A549 (cell line): ENCODE results near the gene MB21D2. TPM values are rescaled to one million over a fixed set of nuclear protein-coding genes. Genes with fewer than 3 reads are reported as not detected.

Experiments
- ATAC-seq, 2 experiments: fragments of 200-7000 bp in 1 of 2; fragments of >200 bp in 1 of 2; cut with Nextera tagmentation in 1 of 2; cut with Tn5 transposase in 1 of 2; 3 replicates each; pipeline versions ENCODE4 v1.8.0 to v1.9.1; 2018 to 2020; ENCODE audit warnings: mild to moderate bottlenecking in 1 of 2, moderate library complexity in 1 of 2
- CTCF ChIA-PET: fragments of 300-600 bp; sonication (Branson Sonifier 250); formaldehyde crosslinking; extraction: SDS; loops from one replicate; lab custom pipeline; 2021; ENCODE audit warnings: antibody characterized with exemption, inconsistent platforms; lab: Yijun Ruan, JAX
- POLR2A ChIA-PET: fragments of 350-600 bp; formaldehyde crosslinking; extraction: SDS; loops from one replicate; lab custom pipeline; 2021; ENCODE audit warnings: antibody characterized with exemption, inconsistent platforms; lab: Yijun Ruan, JAX
- DNase-seq, 2 experiments: peaks; one replicate each; pipeline versions ENCODE4 v3.0.0 to v3.0.0-alpha.2; 2011 to 2016; ENCODE audit warnings: low read depth in 1 of 2, low spot score in 1 of 2
- FAIRE-seq: peaks from 2 replicates; lab custom pipeline; 2011; peaks lifted over from hg19 to GRCh38; lab: Jason Lieb, UNC
- H3K27ac ChIP-seq, 2 experiments: fragments of >200 bp; sonication (Bioruptor Twin); formaldehyde crosslinking; 3 replicates each; pipeline ENCODE4 v1.5.1; 2016 to 2017
- H3K4me1 ChIP-seq: fragments of >200 bp; sonication (Bioruptor Twin); formaldehyde crosslinking; 3 replicates; pipeline ENCODE4 v1.6.1; 2016
- H3K4me2 ChIP-seq: fragments of >200 bp; sonication (Bioruptor Twin); formaldehyde crosslinking; 3 replicates; pipeline ENCODE4 v1.6.1; 2016
- H3K4me3 ChIP-seq: fragments of >200 bp; sonication (Bioruptor Twin); formaldehyde crosslinking; 3 replicates; pipeline ENCODE4 v1.5.1; 2016
- H3K9me3 ChIP-seq: fragments of >200 bp; sonication (Bioruptor Twin); formaldehyde crosslinking; 3 replicates; pipeline ENCODE4 v1.6.1; 2016
- ATOH8 ChIP-seq: fragments of 250-450 bp; sonication (Bioruptor Pico); IDR thresholded peaks from 2 replicates; pipeline ENCODE4 v1.5.0; 2020; ENCODE audit warnings: low read depth, mild to moderate bottlenecking, moderate library complexity
- CEBPB ChIP-seq, 2 experiments: fragments of >200 bp in 1 of 2; sonication (Bioruptor Twin) in 1 of 2; formaldehyde crosslinking in 1 of 2; IDR thresholded peaks; 2 replicates each; pipeline ENCODE4 v1.6.1; 2012 to 2016
- CHD2 ChIP-seq: fragments of 150-350 bp; IDR thresholded peaks from 2 replicates; pipeline ENCODE4 v1.6.1; 2014; ENCODE audit warnings: low read length; ENCODE audit not compliant: partially characterized antibody
- CTCF ChIP-seq: fragments of >200 bp; sonication (Bioruptor Twin); formaldehyde crosslinking; IDR thresholded peaks from 3 replicates; pipeline ENCODE4 v1.5.1; 2016
- E2F6 ChIP-seq: IDR thresholded peaks from 2 replicates; pipeline ENCODE4 v1.6.1; 2012; ENCODE audit warnings: low read depth, borderline replicate concordance
- EHF ChIP-seq: fragments of 250-450 bp; sonication (Bioruptor Pico); IDR thresholded peaks from 2 replicates; pipeline ENCODE4 v1.5.0; 2020; ENCODE audit warnings: mild to moderate bottlenecking
- FOSB ChIP-seq: fragments of 250-450 bp; sonication (Bioruptor Pico); IDR thresholded peaks from 2 replicates; pipeline ENCODE4 v1.5.0; 2020; ENCODE audit warnings: mild to moderate bottlenecking, moderate library complexity
- FOSL2 ChIP-seq, 2 experiments: fragments of 450-650 bp in 1 of 2; fragments of >200 bp in 1 of 2; sonication (Bioruptor Twin) in 1 of 2; formaldehyde crosslinking; IDR thresholded peaks; 2 replicates each; pipeline versions ENCODE4 v1.5.0 to v1.6.1; 2016 to 2020; ENCODE audit warnings: mild to moderate bottlenecking in 1 of 2, moderate library complexity in 1 of 2
- FOXS1 ChIP-seq: fragments of 250-450 bp; sonication (Bioruptor Pico); IDR thresholded peaks from 2 replicates; pipeline ENCODE4 v1.5.0; 2020; ENCODE audit warnings: mild to moderate bottlenecking, moderate library complexity
- HES2 ChIP-seq: fragments of >200 bp; sonication (Bioruptor Twin); formaldehyde crosslinking; IDR thresholded peaks from 2 replicates; pipeline ENCODE4 v1.6.1; 2016
- HOXB5 ChIP-seq: fragments of 250-450 bp; sonication (Bioruptor Pico); IDR thresholded peaks from 2 replicates; pipeline ENCODE4 v1.5.0; 2020; ENCODE audit warnings: mild to moderate bottlenecking, moderate library complexity
- JUN ChIP-seq, 2 experiments: fragments of >200 bp; sonication (Bioruptor Twin); formaldehyde crosslinking; IDR thresholded peaks; 2 replicates in 1 of 2; 3 replicates in 1 of 2; pipeline ENCODE4 v1.6.1; 2016 to 2017
- JUNB ChIP-seq: fragments of >200 bp; sonication (Bioruptor Twin); formaldehyde crosslinking; IDR thresholded peaks from 2 replicates; pipeline ENCODE4 v1.6.1; 2016
- KDM1A ChIP-seq: fragments of 200-600 bp; sonication (generic); IDR thresholded peaks from 2 replicates; pipeline ENCODE4 v1.6.1; 2016; ENCODE audit warnings: low read depth, mild to moderate bottlenecking
- MAFK ChIP-seq: fragments of 450-650 bp; IDR thresholded peaks from 2 replicates; pipeline ENCODE4 v1.6.1; 2014; ENCODE audit not compliant: partially characterized antibody
- MYC ChIP-seq: IDR thresholded peaks from 2 replicates; pipeline ENCODE4 v1.6.1; 2012; ENCODE audit warnings: mild to moderate bottlenecking, inconsistent platforms, low read length, improper control_type of control experiment, borderline replicate concordance
- NFE2L2 ChIP-seq: fragments of 150-350 bp; conservative IDR thresholded peaks from 2 replicates; pipeline ENCODE4 v1.6.1; 2014; ENCODE audit warnings: low read length
- NPAS2 ChIP-seq: fragments of 250-450 bp; sonication (Bioruptor Pico); IDR thresholded peaks from 2 replicates; pipeline ENCODE4 v1.8.0; 2022; ENCODE audit warnings: mild to moderate bottlenecking, moderate library complexity, borderline replicate concordance
- RNF2 ChIP-seq: fragments of 200-600 bp; sonication (generic); IDR thresholded peaks from 2 replicates; pipeline ENCODE4 v1.6.1; 2016; ENCODE audit warnings: low read depth, mild to moderate bottlenecking, antibody characterized with exemption, moderate library complexity, borderline replicate concordance
- SMC3 ChIP-seq: fragments of >200 bp; sonication (Bioruptor Twin); formaldehyde crosslinking; IDR thresholded peaks from 3 replicates; pipeline ENCODE4 v1.6.1; 2018; ENCODE audit warnings: inconsistent platforms
- USF2 ChIP-seq: fragments of 450-650 bp; IDR thresholded peaks from 2 replicates; pipeline ENCODE4 v1.6.1; 2014; ENCODE audit warnings: antibody characterized with exemption
- ZFP36 ChIP-seq: fragments of 450-650 bp; IDR thresholded peaks from 2 replicates; pipeline ENCODE4 v1.6.1; 2014; ENCODE audit warnings: borderline replicate concordance; ENCODE audit not compliant: partially characterized antibody
- ZNF302 ChIP-seq: fragments of 250-450 bp; sonication (Bioruptor Pico); IDR thresholded peaks from 2 replicates; pipeline ENCODE4 v1.9.0; 2021; ENCODE audit warnings: inconsistent platforms, mild to moderate bottlenecking, moderate library complexity
- ZSCAN20 ChIP-seq: fragments of 250-450 bp; sonication (Bioruptor Pico); IDR thresholded peaks from 2 replicates; pipeline ENCODE4 v1.8.0; 2022; ENCODE audit warnings: mild to moderate bottlenecking, moderate library complexity
- WGBS: methylation state at CpG from one replicate; pipeline ENCODE4 v1.1.6; 2017; ENCODE audit errors: missing lambda C conversion rate; 5-methylcytosine and 5-hydroxymethylcytosine counted together
- polyA plus RNA-seq, 4 experiments: library from polyadenylated mRNA; depleted of rRNA in 3 of 4; stranded (reverse); fragments of >200 nt; fragmentation: RNase III in 1 of 4; extraction: RNeasy Plus Mini Kit Qiagen cat#74134 plus additional on column Dnase treatment in 1 of 4; gene quantifications; 2 replicates in 3 of 4; 3 replicates in 1 of 4; pipeline ENCODE4 v1.2.3, GENCODE V29; 2011 to 2017

Gene MB21D2
- polyA plus RNA-seq, 2 of the 4 experiments (the other 2 are of a cell fraction): 4.8 to 7.5 TPM

GRCh38 chr3:192940129-192940528 is 22.5 kb upstream of the MB21D2 start:
- DNase-seq: no peak
- POLR2A ChIA-PET: no interaction called here
- TF ChIP-seq RNF2: no peak
- TF ChIP-seq, all 56 proteins: peak for 0
- WGBS: 67% methylated on average over 4 of the region's 4 CpGs
- H3K9me3 ChIP-seq: no peaks in the 10 kb centered on the region
- H3K4me3 ChIP-seq: no peak overlapping the region
- H3K4me2 ChIP-seq: no peak overlapping the region
- CTCF ChIA-PET: interaction anchor here (1.7 kb wide), 1 partner anchor 101 kb away, joined by 5 read pairs; no protein-coding TSS in a partner anchor
- ATAC-seq (no peak), FAIRE-seq (no peak)
- no peaks in the 10 kb centered on the region for H3K4me1 ChIP-seq
- H3K27ac ChIP-seq: no peak overlapping the region

GRCh38 chr3:192935441-192935840 is 17.8 kb upstream of the MB21D2 start:
- WGBS: 100% methylated on average over 1 of the region's 1 CpG

GRCh38 chr3:192933779-192934460 is 16.3 kb upstream of the MB21D2 start:
- Histone ChIP-seq H3K27ac (no peak overlapping the region), H3K4me3 (no peak overlapping the region), H3K9me3 (no peaks in the 10 kb centered on the region), H3K4me1 (peaks cover 12% of the 10 kb centered on the region), H3K4me2 (no peak overlapping the region)
- no peak for ATAC-seq
- ChIA-PET CTCF (no interaction called here), POLR2A (no interaction called here)
- FAIRE-seq: no peak
- DNase-seq: no peak
- WGBS: 83% methylated on average over 4 of the region's 4 CpGs
- TF ChIP-seq NFE2L2: no peak
- no peak for TF ChIP-seq E2F6
- TF ChIP-seq ZFP36: no peak
- TF ChIP-seq CEBPB (IDR thresholded peaks at IDR 0.05): no peak
- TF ChIP-seq ZNF302: no peak
- TF ChIP-seq MYC: no peak
- TF ChIP-seq NPAS2: no peak
- no peak for TF ChIP-seq CTCF
- TF ChIP-seq HOXB5 (CRISPR knock-in tag): no peak
- no peak for TF ChIP-seq KDM1A
- no peak for TF ChIP-seq FOXS1 (CRISPR knock-in tag)

More at GRCh38 chr3:192935441-192935840, 17.8 kb upstream of the MB21D2 start:
- FAIRE-seq (no peak), DNase-seq (no peak), ATAC-seq (no peak)
- ChIA-PET CTCF (interaction anchor here (0.7 kb wide), 1 partner anchor 119 kb away, joined by 3 read pairs; no protein-coding TSS in a partner anchor), POLR2A (no interaction called here)
- H3K27ac ChIP-seq: no peak overlapping the region
- TF ChIP-seq EHF (CRISPR knock-in tag) (no peak), SMC3 (no peak), USF2 (no peak), JUN (IDR thresholded peaks at IDR 0.05) (no peak), ZNF302 (no peak), CTCF (no peak), MAFK (no peak), CHD2 (no peak), HES2 (no peak), ZFP36 (no peak), FOSL2 (IDR thresholded peaks at IDR 0.05) (no peak), FOSL2 (CRISPR knock-in tag; IDR thresholded peaks at IDR 0.05) (no peak), JUNB (no peak), ATOH8 (CRISPR knock-in tag) (no peak), HOXB5 (CRISPR knock-in tag) (no peak), NPAS2 (no peak), ZSCAN20 (no peak), FOSB (CRISPR knock-in tag) (no peak), CEBPB (IDR thresholded peaks at IDR 0.05) (no peak)
- H3K4me1 ChIP-seq: no peaks in the 10 kb centered on the region
- no peaks in the 10 kb centered on the region for H3K9me3 ChIP-seq
- H3K4me2 ChIP-seq: no peak overlapping the region
- no peak overlapping the region for H3K4me3 ChIP-seq
